HUES48 (cell line): ENCODE measurements around the gene ELP5.

Experiments
- H3K27ac ChIP-seq: one replicate; pipeline ENCODE4 v1.7.0; 2013; ENCODE audit warnings: low read depth, low read length, inconsistent platforms
- H3K27me3 ChIP-seq: 2 replicates; pipeline ENCODE4 v1.6.1; 2013; ENCODE audit warnings: mild to moderate bottlenecking, low read length; ENCODE audit not compliant: control insufficient read depth, insufficient read depth
- H3K36me3 ChIP-seq: 2 replicates; pipeline ENCODE4 v1.6.1; 2013; ENCODE audit warnings: low read length; ENCODE audit not compliant: control insufficient read depth, insufficient read depth
- H3K4me1 ChIP-seq: 2 replicates; pipeline ENCODE4 v1.6.1; 2013; ENCODE audit warnings: mild to moderate bottlenecking, low read length; ENCODE audit not compliant: control insufficient read depth, insufficient read depth
- H3K4me3 ChIP-seq: 2 replicates; pipeline ENCODE4 v1.5.1; 2013; ENCODE audit warnings: mild to moderate bottlenecking, low read depth, low read length
- H3K9ac ChIP-seq: 2 replicates; pipeline ENCODE4 v1.6.1; 2013; ENCODE audit warnings: mild to moderate bottlenecking, low read depth, low read length, moderate library complexity
- H3K9me3 ChIP-seq: 2 replicates; pipeline ENCODE4 v1.6.1; 2013; ENCODE audit warnings: low read length; ENCODE audit not compliant: control insufficient read depth, insufficient read depth

The ELP5 gene

GRCh38 chr17:7281074-7281952 is 29.3 kb downstream of the ELP5 start, which contains the start of gene SLC2A4:
Gene SLC2A4, plus strand, starts transcription at chr17:7281718. Its CDS starts 217 bp downstream, at chr17:7281935.
- H3K4me3 ChIP-seq = peak within 1 kb of the TSS; percentile 84
- H3K9me3 ChIP-seq = no peaks in the 10 kb centered on the region
- peak within 1 kb of the TSS; percentile 36 for H3K27ac ChIP-seq
- H3K27me3 ChIP-seq = peaks cover 19% of the 10 kb centered on the region
- 0 out of 2 replicates have a peak, but pooled peaks cover 8% of the 10 kb centered on the region for H3K36me3 ChIP-seq
- peaks cover 14% of the 10 kb centered on the region for H3K4me1 ChIP-seq
- H3K9ac ChIP-seq = peak within 1 kb of the TSS; percentile 45

DNA sequence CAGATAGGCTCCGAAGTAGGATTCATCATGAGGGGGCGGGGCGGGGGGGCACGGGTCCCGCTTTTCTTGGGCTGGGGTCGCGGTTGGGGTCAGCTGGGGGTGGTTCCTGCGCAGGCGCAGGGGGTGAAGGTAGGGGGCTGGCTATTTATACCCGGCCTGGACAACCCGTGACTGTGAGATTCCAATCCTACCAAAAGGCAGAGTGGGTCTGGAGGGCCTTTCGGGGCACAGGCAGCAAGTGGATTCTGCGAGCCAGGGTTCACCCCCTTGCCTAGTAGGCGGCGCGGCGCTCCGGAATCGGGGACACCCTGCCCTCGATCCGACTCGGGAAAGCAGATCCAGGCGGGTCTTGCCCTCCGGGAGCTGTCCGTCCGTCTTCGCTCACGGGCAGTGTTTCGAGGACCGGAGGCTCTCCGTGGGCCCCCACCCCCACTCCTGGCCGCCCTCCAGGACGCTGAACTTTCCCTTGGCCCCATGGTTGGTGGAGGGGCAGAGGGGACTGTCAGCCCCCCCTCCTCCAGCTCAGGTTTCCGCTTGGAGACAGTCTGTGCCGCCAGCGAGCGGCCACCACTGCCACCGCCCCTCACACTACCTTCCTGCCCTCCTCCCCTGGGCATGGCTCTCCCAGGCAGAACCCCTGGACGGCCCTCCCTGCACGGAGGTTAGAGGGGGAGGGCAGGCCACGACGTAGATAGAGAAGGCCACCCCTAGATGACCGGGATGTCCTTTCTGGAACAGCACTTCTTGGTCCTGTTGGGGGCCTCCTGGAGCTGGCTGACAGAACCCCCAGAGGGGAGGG is 30.1 kb downstream of the ELP5 start:
- Histone ChIP-seq H3K27ac (no peak overlapping the region), H3K9ac (peak overlapping the region; percentile 45; the same call in 1 of the 2 replicates), H3K4me3 (peak overlapping the region; percentile 84), H3K27me3 (peaks cover 19% of the 10 kb centered on the region), H3K4me1 (peaks cover 14% of the 10 kb centered on the region), H3K9me3 (no peaks in the 10 kb centered on the region), H3K36me3 (0 out of 2 replicates have a peak, but pooled peaks cover 8% of the 10 kb centered on the region)

GRCh38 chr17:7282752-7283321 is 30.8 kb downstream of the ELP5 start:
- Histone ChIP-seq H3K9ac (no peak overlapping the region), H3K36me3 (0 out of 2 replicates have a peak, but pooled peaks cover 10% of the 10 kb centered on the region), H3K27me3 (peaks cover 19% of the 10 kb centered on the region), H3K4me3 (peak overlapping the region; percentile 84), H3K27ac (no peak overlapping the region), H3K9me3 (no peaks in the 10 kb centered on the region), H3K4me1 (peaks cover 14% of the 10 kb centered on the region)

- Histone ChIP-seq H3K4me3 (no peak overlapping the region), H3K36me3 (0 out of 2 replicates have a peak, but pooled peaks cover 11% of the 10 kb centered on the region), H3K4me1 (peaks cover 14% of the 10 kb centered on the region), H3K27me3 (peaks cover 19% of the 10 kb centered on the region), H3K9me3 (no peaks in the 10 kb centered on the region), H3K9ac (no peak overlapping the region), H3K27ac (no peak overlapping the region)
These were observed 31.6 kb downstream of the ELP5 start for GRCh38 chr17:7283471-7284216.

DNA sequence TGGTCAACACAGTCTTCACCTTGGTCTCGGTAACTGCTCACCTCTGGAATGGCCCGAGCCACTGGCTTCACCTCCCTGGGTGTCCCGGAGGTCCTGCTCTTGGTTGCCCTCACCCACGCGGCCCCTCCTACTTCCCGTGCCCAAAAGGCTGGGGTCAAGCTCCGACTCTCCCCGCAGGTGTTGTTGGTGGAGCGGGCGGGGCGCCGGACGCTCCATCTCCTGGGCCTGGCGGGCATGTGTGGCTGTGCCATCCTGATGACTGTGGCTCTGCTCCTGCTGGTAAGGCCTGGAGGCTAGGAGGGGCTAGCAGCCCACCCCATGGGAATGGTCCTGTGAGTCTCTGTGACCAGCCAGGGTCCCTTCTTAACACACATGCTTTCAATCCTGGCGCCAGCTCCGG is 32.9 kb downstream of the ELP5 start:
- Histone ChIP-seq H3K27me3 (peaks cover 19% of the 10 kb centered on the region), H3K4me3 (no peak overlapping the region), H3K9me3 (no peaks in the 10 kb centered on the region), H3K4me1 (peaks cover 10% of the 10 kb centered on the region), H3K27ac (no peak overlapping the region), H3K9ac (no peak overlapping the region), H3K36me3 (0 out of 2 replicates have a peak, but pooled peaks cover 11% of the 10 kb centered on the region)

GRCh38 chr17:7285679-7286078 is 33.7 kb downstream of the ELP5 start:
- no peaks in the 10 kb centered on the region for H3K9me3 ChIP-seq
- H3K36me3 ChIP-seq = 0 out of 2 replicates have a peak, but pooled peaks cover 11% of the 10 kb centered on the region
- peaks cover 18% of the 10 kb centered on the region for H3K27me3 ChIP-seq
- H3K9ac ChIP-seq = no peak overlapping the region
- no peak overlapping the region for H3K4me3 ChIP-seq
- peaks cover 5% of the 10 kb centered on the region for H3K4me1 ChIP-seq
- no peak overlapping the region for H3K27ac ChIP-seq

DNA sequence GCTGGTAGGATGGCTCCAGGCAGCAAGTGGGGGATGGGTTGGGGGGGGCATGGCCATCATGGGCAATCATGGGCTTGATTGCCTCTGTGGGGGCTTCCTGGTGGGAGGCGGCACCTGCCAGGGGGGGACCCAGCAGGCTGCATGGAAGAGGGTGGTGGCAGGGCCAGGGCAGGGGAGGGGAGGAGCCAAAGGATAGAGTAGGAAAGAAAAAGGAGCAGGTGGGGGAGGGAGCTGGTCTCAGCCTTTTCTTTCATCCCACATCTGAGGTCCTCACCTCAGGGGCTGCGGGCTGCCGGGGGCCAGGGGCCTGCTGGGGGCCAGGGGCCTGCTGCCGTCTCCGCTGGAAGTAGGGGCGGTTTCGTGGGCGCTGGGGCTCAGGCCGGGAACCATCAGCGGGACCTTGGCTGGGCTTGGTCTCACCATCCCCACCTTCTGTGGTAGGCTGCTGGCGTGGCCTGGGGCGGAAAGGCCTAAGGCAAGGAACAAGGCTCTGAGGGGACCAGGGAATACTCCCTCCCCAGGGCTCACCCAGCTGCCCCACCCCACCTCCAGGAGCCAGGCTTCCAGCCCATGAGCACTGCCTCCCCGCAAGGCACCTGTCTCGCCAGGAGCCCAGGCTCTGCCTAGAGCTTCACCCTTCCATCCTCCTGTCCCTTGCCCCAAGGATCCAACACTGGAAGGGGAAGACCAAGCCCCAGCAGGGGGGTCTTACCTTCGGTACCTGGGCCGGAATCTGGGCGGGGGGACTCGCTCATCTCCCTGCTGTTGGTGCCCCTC is 37.4 kb downstream of the ELP5 start:
- Histone ChIP-seq H3K4me3 (no peak overlapping the region), H3K36me3 (0 out of 2 replicates have a peak, but pooled peaks cover 8% of the 10 kb centered on the region), H3K27ac (no peak overlapping the region), H3K27me3 (peaks cover 6% of the 10 kb centered on the region; the same call in 1 of the 2 replicates), H3K9ac (no peak overlapping the region), H3K9me3 (no peaks in the 10 kb centered on the region), H3K4me1 (peaks cover 6% of the 10 kb centered on the region)

- H3K4me3 ChIP-seq = no peak overlapping the region
- H3K36me3 ChIP-seq = 0 out of 2 replicates have a peak, but pooled peaks cover 5% of the 10 kb centered on the region
- H3K27me3 ChIP-seq = peaks cover 10% of the 10 kb centered on the region
- H3K9me3 ChIP-seq = no peaks in the 10 kb centered on the region
- no peak overlapping the region for H3K9ac ChIP-seq
- H3K4me1 ChIP-seq = peaks cover 6% of the 10 kb centered on the region
- no peak overlapping the region for H3K27ac ChIP-seq
These were observed 38.2 kb downstream of the ELP5 start for GRCh38 chr17:7290166-7290565.

DNA sequence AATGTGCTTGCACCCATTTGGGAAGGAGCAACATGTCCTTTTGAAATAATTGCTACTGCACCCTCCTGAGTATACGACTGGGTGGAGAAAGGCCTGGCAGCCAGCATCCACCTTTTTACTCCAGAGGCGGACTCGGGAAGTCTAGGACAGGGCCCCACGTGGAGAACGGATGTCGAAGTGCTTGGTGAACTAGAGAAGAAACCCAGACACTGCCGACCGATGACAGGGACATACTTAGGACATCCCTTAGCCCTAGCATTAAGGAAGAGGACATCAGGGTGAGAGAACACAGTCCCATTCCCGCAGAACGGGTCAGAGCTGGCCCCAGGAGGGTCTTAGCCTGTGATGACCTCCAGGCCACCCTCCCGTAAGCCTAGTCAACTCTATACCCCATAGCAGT is 38.7 kb downstream of the ELP5 start:
- Histone ChIP-seq H3K9me3 (no peaks in the 10 kb centered on the region; the same call in 1 of the 2 replicates), H3K4me1 (peaks cover 6% of the 10 kb centered on the region), H3K9ac (no peak overlapping the region), H3K27me3 (peaks cover 15% of the 10 kb centered on the region), H3K27ac (no peak overlapping the region), H3K36me3 (0 out of 2 replicates have a peak, but pooled peaks cover 3% of the 10 kb centered on the region), H3K4me3 (no peak overlapping the region)
